ENCODE measurements around the gene NPAS3. TPM values are rescaled to one million over a fixed set of nuclear protein-coding genes. Genes with fewer than 3 reads are reported as not detected.

NPAS3 gene
- total RNA-seq, 1 experiment from 2014 or later: not detected

- H3K4me2 ChIP-seq (ENCODE audit: low read length): no peak overlapping the region
- no peak for ATAC-seq
- no peaks in the 10 kb centered on the region for H4K20me1 ChIP-seq (ENCODE audit: insufficient read depth)
- TF ChIP-seq YY1 (IDR thresholded peaks at IDR 0.05; ENCODE audit: extremely low read depth, insufficient replicate concordance, low read depth, low read length): no peak
- TF ChIP-seq POLR2A (IDR thresholded peaks at IDR 0.05; ENCODE audit: borderline replicate concordance, extremely low read depth, insufficient read depth, insufficient read length): no peak
- no peak for TF ChIP-seq SRF (IDR thresholded peaks at IDR 0.05; ENCODE audit: low read depth)
- no peak for TF ChIP-seq FOSL1 (IDR thresholded peaks at IDR 0.05; ENCODE audit: low read depth)
- no peak for TF ChIP-seq CEBPB (IDR thresholded peaks at IDR 0.05; ENCODE audit: low read depth)
- TF ChIP-seq EZH2 (IDR thresholded peaks at IDR 0.05): no peak
- TF ChIP-seq ATF3 (IDR thresholded peaks at IDR 0.05): no peak
- TF ChIP-seq ELF1 (IDR thresholded peaks at IDR 0.05; ENCODE audit: borderline replicate concordance, low read depth): no peak
- TF ChIP-seq JUND (IDR thresholded peaks at IDR 0.05): no peak
- no peak for TF ChIP-seq POLR2AphosphoS5 (IDR thresholded peaks at IDR 0.05; ENCODE audit: low read depth, low read length)
- no peak for TF ChIP-seq MAX (IDR thresholded peaks at IDR 0.05)
- no peak for TF ChIP-seq SP1 (IDR thresholded peaks at IDR 0.05; ENCODE audit: low read depth)
- no peak for TF ChIP-seq EGR1 (IDR thresholded peaks at IDR 0.05; ENCODE audit: low read depth)
- TF ChIP-seq ZBTB33 (IDR thresholded peaks at IDR 0.05; ENCODE audit: extremely low read depth, insufficient replicate concordance, low read length): no peak
- no peak for TF ChIP-seq CTCF (IDR thresholded peaks at IDR 0.05 in 2 of 3, conservative IDR thresholded peaks at IDR 0.05 in 1 of 3; ENCODE audit: borderline replicate concordance in 1 of 3, insufficient read depth in 1 of 3, low read depth in 2 of 3, low read length in 2 of 3)
- H3K9me2 ChIP-seq (ENCODE audit: insufficient read depth): no peaks in the 10 kb centered on the region
- no TSS peak for BruUV-seq (replicated peaks)
- H3K36me3 ChIP-seq (ENCODE audit: control insufficient read depth in 1 of 2, insufficient read depth in 2 of 2, low read length in 2 of 2): no peaks in the 10 kb centered on the region
- 0 out of 2 replicates have a peak, but pooled peaks cover 2% of the 10 kb centered on the region for H3K27me3 ChIP-seq (ENCODE audit: insufficient read depth, low read length)
- POLR2A ChIA-PET: no interaction called here
- no peaks in the 10 kb centered on the region for H3K9me3 ChIP-seq (ENCODE audit: control insufficient read depth in 1 of 2, insufficient read depth in 1 of 2, low read depth in 1 of 2, low read length in 2 of 2)
- H3K79me2 ChIP-seq (ENCODE audit: insufficient read depth, low read length): no peaks in the 10 kb centered on the region
- no peak overlapping the region for H3K9ac ChIP-seq (ENCODE audit: low read length)
- H3K4me1 ChIP-seq (ENCODE audit: control insufficient read depth in 1 of 2, insufficient read depth in 2 of 2, low read length in 2 of 2): no peaks in the 10 kb centered on the region
- intact Hi-C loops (cut with micrococcal nuclease): no loop called here
- H3K27ac ChIP-seq (ENCODE audit: low read depth, low read length): no peak overlapping the region
- DNase-seq (ENCODE audit: low read depth, low spot score): no peak
- H2AFZ ChIP-seq (ENCODE audit: low read depth, low read length, poor library complexity, severe bottlenecking): no peak overlapping the region
- CTCF ChIA-PET: no interaction called here
- RAD21 ChIA-PET (ENCODE audit: low non-redundant PET in 1 of 2, low total read pairs in 2 of 2, uncharacterized antibody in 2 of 2, unreplicated experiment in 2 of 2): no interaction called here
- no peak overlapping the region for H3K4me3 ChIP-seq (replicated peaks in 1 of 2; ENCODE audit: low read depth in 1 of 2, low read length in 2 of 2)
Observed at GRCh38 chr14:33556382-33557121, 617.9 kb downstream of the NPAS3 start.
